NCI-H2196 (cell line): ENCODE measurements around the gene CIAO2B.
"Not testable (repeated sequence)": the region's sequence is repeated elsewhere in the genome, so short reads cannot be mapped to it uniquely, and the experiment has no call there.

Experiments used
- DNase-seq: peaks from one replicate; lab custom pipeline; 2025; ENCODE audit not compliant: unreplicated experiment; lab: John Stamatoyannopoulos, UW

The CIAO2B gene

DNA sequence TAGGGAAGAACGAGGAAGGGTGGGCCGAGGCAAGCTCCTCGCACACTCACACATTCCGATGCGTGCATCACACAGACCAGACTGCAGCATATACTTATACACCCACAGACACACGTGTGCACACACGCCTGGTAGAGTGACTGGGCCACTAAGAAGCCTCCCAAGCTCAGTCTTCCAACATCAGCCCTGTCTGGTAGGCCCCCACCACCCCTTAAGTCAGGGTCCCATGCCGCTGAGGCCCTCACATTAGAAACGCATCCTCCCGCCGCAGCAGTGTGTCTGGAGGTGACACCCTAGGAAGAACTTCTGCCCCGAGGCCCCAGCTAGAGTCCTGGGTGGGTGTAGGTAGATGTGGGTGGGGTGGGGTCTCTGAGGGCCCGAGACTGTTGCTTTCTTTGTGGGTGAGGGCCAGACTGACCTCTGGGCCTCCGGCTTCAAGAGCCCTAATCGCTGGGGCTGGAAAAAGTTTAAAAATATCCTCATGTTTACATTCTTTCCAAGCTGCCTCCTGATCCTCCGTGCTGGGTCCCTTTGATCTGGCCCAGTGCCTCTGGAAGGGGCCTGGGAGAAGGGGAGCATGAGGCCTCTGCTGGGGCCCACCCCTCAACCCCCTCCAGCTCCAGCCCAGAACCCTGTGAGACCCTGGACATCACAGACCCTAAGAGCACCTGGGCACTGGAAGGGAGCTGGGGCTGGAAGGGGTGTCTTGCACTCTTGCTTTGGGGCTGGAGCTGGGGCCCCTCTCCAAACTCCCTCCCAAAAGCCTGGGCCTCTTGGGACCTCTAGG is 29.2 kb downstream of the CIAO2B start:
- DNase-seq, result no peak

- DNase-seq, result no peak
Measured at GRCh38 chr16:66904428-66904845, 29.8 kb downstream of the CIAO2B start.

GRCh38 chr16:66903544-66904427 is 30.4 kb downstream of the CIAO2B start:
- no peak for DNase-seq

DNA sequence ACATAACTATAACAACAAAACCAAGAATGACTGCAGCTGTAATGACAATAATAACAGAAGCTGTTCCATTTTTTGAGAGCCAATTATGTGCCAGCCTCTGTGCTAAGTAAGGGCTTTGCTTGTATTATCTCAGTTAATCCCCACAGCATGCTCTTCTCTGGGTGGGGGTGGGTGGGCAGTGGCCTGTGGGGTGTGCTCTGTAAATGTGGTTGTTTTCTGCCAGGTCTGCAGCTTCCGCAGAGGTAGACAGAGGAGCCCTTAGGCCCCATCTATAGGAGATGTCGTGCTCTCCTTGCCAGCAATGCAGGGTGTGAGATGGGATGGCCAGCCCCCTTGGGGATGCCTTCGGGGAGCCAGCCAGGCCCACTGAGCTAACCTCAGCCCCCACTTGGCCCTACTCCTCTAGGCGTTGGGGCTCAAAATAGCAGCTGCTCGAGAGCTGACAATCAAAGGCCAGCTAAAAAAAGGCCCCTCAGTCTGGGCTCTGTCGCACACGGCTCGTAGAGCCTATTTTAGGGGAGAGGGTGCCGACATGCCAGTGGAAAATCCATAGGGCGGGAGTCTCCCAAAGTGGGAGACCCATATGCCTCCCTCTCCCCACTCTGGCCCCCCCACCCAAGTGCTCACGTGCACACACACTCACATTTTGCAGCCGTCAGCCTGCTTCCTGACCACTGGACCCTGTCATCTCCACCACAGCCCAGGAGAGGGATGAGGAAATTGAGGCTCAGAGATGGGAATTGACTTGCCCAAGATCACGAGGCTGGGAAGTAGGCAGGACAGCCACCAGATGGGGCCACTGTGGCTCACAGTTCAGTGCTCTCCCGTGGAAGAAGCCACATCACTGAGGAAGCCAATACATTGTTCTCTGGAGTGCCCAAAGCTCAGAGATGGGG is 31.3 kb downstream of the CIAO2B start:
- DNase-seq, result no peak

DNA sequence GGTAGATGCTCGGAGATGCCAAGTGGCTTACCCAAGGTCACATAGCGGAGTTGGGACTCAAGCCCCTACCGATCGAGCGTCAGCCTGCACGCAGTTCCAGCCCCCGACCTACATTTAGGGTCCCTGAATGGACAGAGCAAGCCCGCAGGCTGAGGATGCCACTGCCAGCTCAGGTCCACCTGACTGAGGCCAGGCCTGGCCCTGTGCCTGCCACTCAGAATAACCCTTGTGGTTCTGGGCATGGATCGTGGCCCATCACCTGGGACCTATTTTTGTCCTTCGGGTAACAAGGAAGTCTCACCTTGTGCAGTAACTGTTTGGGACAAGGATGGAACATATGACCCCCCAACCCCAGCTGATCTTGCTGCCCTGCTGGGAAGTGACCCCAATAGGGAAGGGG is 32.6 kb downstream of the CIAO2B start:
- DNase-seq, result no peak

- DNase-seq, result no peak
Measured at GRCh38 chr16:66900721-66901441, 33.3 kb downstream of the CIAO2B start.

GRCh38 chr16:66899945-66900710 is 34.1 kb downstream of the CIAO2B start:
- peak; percentile 78 for DNase-seq

DNA sequence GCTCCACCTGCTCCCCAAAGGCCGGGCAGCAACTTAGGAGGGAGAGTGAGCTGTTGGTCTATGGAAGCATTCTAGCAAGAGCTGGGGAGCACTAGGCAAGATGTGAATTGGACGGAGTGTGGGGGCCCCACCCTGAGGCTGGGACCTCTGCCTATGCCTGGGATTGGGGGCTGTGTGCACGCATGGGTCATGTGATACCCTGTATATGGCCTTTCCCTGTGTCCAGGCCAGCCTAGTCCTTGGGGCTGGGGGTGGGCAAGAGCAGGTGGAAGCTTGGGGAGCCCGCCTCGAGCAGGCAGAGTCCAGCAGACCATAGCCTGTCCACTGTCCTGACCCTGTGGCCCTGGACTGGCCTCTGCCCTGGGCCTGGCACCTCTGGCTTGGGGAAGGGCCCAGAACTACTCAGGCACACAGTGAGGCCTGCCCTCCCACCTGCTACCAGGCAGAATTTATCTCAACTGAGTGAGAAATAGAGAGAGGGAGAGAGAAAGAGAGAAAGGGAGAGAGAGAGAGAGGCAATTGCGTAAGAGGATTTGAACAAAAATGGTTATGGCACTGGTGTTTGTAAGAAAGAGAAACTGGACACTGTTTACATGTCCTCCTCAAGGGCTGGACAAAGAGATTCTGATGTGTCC is 34.8 kb downstream of the CIAO2B start:
- peak; percentile 56 for DNase-seq

- no peak for DNase-seq
Measured at GRCh38 chr16:66898933-66899309, 35.3 kb downstream of the CIAO2B start.

GRCh38 chr16:66898207-66898606 is 36.0 kb downstream of the CIAO2B start:
- DNase-seq, result no peak

GRCh38 chr16:66896682-66897081 is 37.5 kb downstream of the CIAO2B start:
- not testable (repeated sequence) for DNase-seq

DNA sequence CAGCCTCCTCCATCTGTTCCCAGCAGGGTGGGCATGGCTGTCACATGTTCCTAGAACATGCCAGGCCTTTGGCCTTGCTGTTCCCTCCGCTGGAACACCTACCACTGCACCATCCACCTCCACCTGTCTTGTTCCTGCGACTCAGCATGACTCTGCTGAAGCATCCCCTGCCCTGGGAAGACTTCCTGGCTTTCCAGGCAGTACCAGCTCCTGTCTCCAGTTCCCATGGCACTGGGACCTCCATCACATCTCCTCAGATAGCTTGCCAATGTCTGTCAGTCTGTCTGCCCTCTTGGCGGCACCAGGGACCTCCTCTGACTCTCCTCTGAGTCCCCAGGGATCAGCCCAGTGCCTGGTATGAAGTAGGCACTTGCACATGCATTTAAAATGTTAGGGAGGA is 38.2 kb downstream of the CIAO2B start:
- DNase-seq, result no peak

- no peak for DNase-seq
Measured at GRCh38 chr16:66895689-66895979, 38.6 kb downstream of the CIAO2B start.

- DNase-seq, result peak; percentile 62
Measured at GRCh38 chr16:66894948-66895688, 39.1 kb downstream of the CIAO2B start.

- no peak for DNase-seq
Measured at GRCh38 chr16:66894055-66894454, 40.1 kb downstream of the CIAO2B start.

DNA sequence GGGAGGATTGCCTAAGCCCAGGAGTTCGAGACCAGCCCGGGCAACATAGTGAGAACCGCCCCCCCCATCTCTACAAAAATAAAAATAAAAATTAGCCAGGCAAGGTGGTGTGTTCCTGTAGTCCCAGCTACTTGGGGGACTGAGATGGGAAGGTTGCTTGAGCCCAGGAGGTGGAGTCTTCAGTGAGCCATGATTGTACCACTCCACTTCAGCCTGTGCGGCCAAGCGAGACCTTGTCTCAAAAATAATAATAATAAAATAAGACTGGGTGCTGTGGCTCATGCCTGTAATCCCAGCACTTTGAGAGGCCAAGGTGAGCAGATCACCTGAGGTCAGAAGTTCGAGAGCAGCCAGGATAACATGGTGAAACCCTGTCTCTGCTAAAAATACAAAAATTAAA is 42.4 kb downstream of the CIAO2B start:
- DNase-seq, result no peak

GRCh38 chr16:66891360-66891759 is 42.8 kb downstream of the CIAO2B start:
- DNase-seq, result no peak

GRCh38 chr16:66890799-66891198 is 43.4 kb downstream of the CIAO2B start:
- DNase-seq, result no peak

DNA sequence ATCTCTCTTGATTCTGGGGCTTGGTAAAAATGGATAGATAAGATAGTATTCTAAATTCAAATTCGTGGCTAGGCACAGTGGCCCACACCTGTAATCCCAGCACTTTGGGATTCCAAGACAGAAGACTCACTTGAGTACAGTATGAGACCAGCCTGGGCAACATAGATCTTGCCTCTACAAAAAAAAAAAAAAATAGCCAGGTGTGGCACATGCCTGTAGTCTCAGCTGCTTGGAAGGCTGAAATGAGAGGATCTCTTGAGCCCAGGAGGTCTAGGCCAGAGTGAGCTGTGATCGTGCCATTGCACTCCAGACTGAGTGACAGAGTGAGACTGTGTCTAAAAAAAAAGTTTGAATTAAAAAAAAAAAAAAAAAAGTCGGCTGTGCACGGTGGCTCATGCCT is 44.6 kb downstream of the CIAO2B start:
- no peak for DNase-seq
